ENCODE data around the gene LRRN2. TPM values are rescaled to one million over a fixed set of nuclear protein-coding genes. Genes with fewer than 3 reads are reported as not detected.

Gene LRRN2
- total RNA-seq, 1 experiment from 2014 or later: 5.8 TPM

DNA sequence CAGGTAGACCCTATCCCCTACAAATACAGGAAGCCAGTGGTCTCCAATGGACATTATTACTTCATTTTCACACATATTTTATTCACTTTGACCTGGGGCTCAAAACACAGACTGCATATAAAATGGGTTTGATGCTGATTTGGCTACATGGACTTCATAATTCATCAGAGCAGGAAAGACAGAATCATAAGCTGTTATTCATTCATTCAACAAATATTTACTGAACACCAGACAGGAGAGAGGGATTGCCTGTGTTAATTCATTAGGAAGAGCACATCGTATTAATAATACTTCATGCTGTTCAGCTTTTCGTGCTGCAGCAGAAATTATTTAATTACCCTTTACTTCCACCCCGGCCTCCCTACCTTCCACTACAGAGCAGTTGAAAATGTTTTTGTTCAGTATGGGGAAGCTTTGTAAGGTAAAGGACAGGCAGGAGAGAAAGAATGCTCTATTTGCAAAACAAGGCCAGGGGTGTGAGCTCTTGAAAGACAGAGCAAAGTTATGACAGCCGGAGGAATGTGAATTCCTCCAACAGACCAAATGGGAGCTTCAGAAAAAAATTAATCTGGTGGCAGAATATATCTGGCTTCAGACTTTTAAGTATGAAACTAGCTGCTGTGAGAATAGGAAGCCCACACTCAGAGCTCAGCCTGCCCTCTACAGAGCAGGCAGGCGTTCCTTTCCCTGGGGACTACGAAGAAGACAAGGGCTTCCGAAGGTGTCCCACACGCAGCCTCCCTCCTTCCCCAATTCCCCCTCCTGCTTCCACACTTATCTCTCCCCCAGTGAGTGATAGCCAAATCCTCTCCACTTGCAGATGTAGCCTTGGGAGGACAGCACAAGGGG lies 111.3 kb downstream of the LRRN2 start:
- peak overlapping the region in 1 of 3 experiments; percentile 81; a peak in 2 of 7 replicates for H3K27ac Mint-ChIP-seq
- no peak overlapping the region for H3K27ac ChIP-seq (ENCODE audit: insufficient read length, low read depth, low read length)

More for the DNA sequence above, 111.3 kb downstream of the LRRN2 start:
- H3K18ac ChIP-seq (ENCODE audit: insufficient read length, low read depth, low read length): peak overlapping the region; percentile 49
- no peak overlapping the region for H2BK15ac ChIP-seq (ENCODE audit: low read depth, low read length)
- no peak overlapping the region for H2BK20ac ChIP-seq (ENCODE audit: low read depth, low read length, poor library complexity, severe bottlenecking)
- no peak overlapping the region for H3K4me2 ChIP-seq (ENCODE audit: insufficient read depth, insufficient read length, low read length)
- H4K5ac ChIP-seq (ENCODE audit: insufficient read length, low read depth, low read length): no peak overlapping the region
- no peaks in the 10 kb centered on the region for H3K79me1 ChIP-seq (ENCODE audit: insufficient read depth, low read depth, low read length, poor library complexity, severe bottlenecking)
- H3K79me2 ChIP-seq (ENCODE audit: insufficient read depth, low read length): no peaks in the 10 kb centered on the region
- no peak overlapping the region for H3K9ac ChIP-seq (ENCODE audit: extremely low read depth, insufficient read length, low read length)
- no peak overlapping the region for H4K91ac ChIP-seq (ENCODE audit: insufficient read length, low read depth, low read length)
- TF ChIP-seq, protein P1, sequence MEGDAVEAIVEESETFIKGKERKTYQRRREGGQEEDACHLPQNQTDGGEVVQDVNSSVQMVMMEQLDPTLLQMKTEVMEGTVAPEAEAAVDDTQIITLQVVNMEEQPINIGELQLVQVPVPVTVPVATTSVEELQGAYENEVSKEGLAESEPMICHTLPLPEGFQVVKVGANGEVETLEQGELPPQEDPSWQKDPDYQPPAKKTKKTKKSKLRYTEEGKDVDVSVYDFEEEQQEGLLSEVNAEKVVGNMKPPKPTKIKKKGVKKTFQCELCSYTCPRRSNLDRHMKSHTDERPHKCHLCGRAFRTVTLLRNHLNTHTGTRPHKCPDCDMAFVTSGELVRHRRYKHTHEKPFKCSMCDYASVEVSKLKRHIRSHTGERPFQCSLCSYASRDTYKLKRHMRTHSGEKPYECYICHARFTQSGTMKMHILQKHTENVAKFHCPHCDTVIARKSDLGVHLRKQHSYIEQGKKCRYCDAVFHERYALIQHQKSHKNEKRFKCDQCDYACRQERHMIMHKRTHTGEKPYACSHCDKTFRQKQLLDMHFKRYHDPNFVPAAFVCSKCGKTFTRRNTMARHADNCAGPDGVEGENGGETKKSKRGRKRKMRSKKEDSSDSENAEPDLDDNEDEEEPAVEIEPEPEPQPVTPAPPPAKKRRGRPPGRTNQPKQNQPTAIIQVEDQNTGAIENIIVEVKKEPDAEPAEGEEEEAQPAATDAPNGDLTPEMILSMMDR (conservative IDR thresholded peaks at IDR 0.05): no peak
- H4K20me1 ChIP-seq (ENCODE audit: control insufficient read depth, insufficient read depth, insufficient read length): no peaks in the 10 kb centered on the region
- H3K4me3 Mint-ChIP-seq: peak overlapping the region in 1 of 2 experiments; percentile 15; a peak in 3 of 5 replicates
- no peak overlapping the region for H2AFZ ChIP-seq (ENCODE audit: low read length)
- H3K36me3 Mint-ChIP-seq (ENCODE audit: insufficient read depth in 1 of 3, low read depth in 3 of 3): peaks cover 0 to 4% (median 0%) of the 10 kb centered on the region in 3 experiments; a peak in 1 of 7 replicates
- H3K4ac ChIP-seq (ENCODE audit: low read depth, low read length): no peak overlapping the region
- no peak overlapping the region for H3T11ph ChIP-seq (ENCODE audit: low read length)
- peaks cover 71 to 83% of the 10 kb centered on the region in 2 experiments for H3K4me1 Mint-ChIP-seq
- H2BK120ac ChIP-seq (ENCODE audit: low read depth, low read length, poor library complexity, severe bottlenecking): no peak overlapping the region
- no peak overlapping the region for H2BK5ac ChIP-seq (ENCODE audit: insufficient read length, low read length)
- H3K56ac ChIP-seq (ENCODE audit: insufficient read length, low read depth, low read length): no peak overlapping the region
- H3K4me1 ChIP-seq (ENCODE audit: insufficient read depth, low read length): peaks cover 25% of the 10 kb centered on the region
- H2BK12ac ChIP-seq (ENCODE audit: insufficient read length, low read depth, low read length): no peak overlapping the region
- no peak overlapping the region for H3K23ac ChIP-seq (ENCODE audit: insufficient read length, low read depth, low read length)
- H4K8ac ChIP-seq (replicated peaks; ENCODE audit: insufficient read length, low read depth, low read length): no peak overlapping the region
- no CpG with 5 or more reads among the region's 8 CpGs for WGBS (ENCODE audit: extremely low coverage, insufficient read length, low lambda C conversion rate)
- no peaks in the 10 kb centered on the region for H3K27me3 ChIP-seq (ENCODE audit: insufficient read depth, low read length)
- H3K9me3 ChIP-seq (ENCODE audit: control insufficient read depth, low read depth, low read length): no peaks in the 10 kb centered on the region
- no peaks in the 10 kb centered on the region; a peak in 1 of 5 replicates for H3K9me3 Mint-ChIP-seq
- no peak for DNase-seq
- H3K23me2 ChIP-seq (ENCODE audit: insufficient read length, low read depth, low read length, poor library complexity, severe bottlenecking): no peaks in the 10 kb centered on the region
- no peak overlapping the region for H3K14ac ChIP-seq (ENCODE audit: insufficient read depth, low read length)
- no peak overlapping the region for H2AK5ac ChIP-seq (ENCODE audit: insufficient read length, low read length)
- peaks cover 33% of the 10 kb centered on the region for H3K27me3 Mint-ChIP-seq (ENCODE audit: low read depth)
